Keratinocyte (primary cell): ENCODE measurements around the gene DRAM2.

Source experiments
- CTCF ChIP-seq, 3 experiments: IDR thresholded peaks in 1 of 3; conservative IDR thresholded peaks in 1 of 3; optimal IDR thresholded peaks in 1 of 3; 2 replicates in 2 of 3; 3 replicates in 1 of 3; pipeline versions ENCODE3 to v1.5.1; 2011; ENCODE audit warnings: low read length in 3 of 3, mild to moderate bottlenecking in 3 of 3, moderate library complexity in 2 of 3, control low read depth in 1 of 3, inconsistent platforms in 1 of 3; ENCODE audit not compliant: insufficient read depth in 2 of 3; ENCODE audit errors: extremely low read depth in 1 of 3
- EZH2 ChIP-seq: IDR thresholded peaks from one replicate; pipeline ENCODE4 v1.6.1; 2012; ENCODE audit warnings: inconsistent platforms, mild to moderate bottlenecking, low read length, moderate library complexity

GRCh38 chr1:111174070-111174469 lies 34.2 kb upstream of the DRAM2 start:
- no peak for TF ChIP-seq CTCF (optimal IDR thresholded peaks at IDR 0.05 in 1 of 3, IDR thresholded peaks at IDR 0.05 in 1 of 3, conservative IDR thresholded peaks at IDR 0.05 in 1 of 3; ENCODE audit: extremely low read depth in 1 of 3, insufficient read depth in 2 of 3, low read length in 3 of 3)
- TF ChIP-seq EZH2 = no peak
